GM23338 (cell line): ENCODE measurements around the gene METRNL. TPM values are rescaled to one million over a fixed set of nuclear protein-coding genes. Genes with fewer than 3 reads are reported as not detected.

Source experiments
- ATAC-seq: fragments of 200-7000 bp; cut with Tn5 transposase; 3 replicates; pipeline ENCODE4 v1.9.1; 2020
- DNase-seq: peaks from one replicate; pipeline ENCODE4 v3.0.0-alpha.2; 2015; ENCODE audit warnings: low spot score
- H2AFZ ChIP-seq: fragments of 200-600 bp; sonication (generic); 2 replicates; pipeline ENCODE4 v1.8.0; 2016; ENCODE audit warnings: antibody characterized with exemption, mild to moderate bottlenecking, moderate library complexity
- H3F3A ChIP-seq: fragments of 200-600 bp; sonication (generic); replicated peaks from 2 replicates; pipeline ENCODE4 v1.8.0; 2017; ENCODE audit warnings: antibody characterized with exemption, mixed run types, low read depth
- H3K27ac ChIP-seq: fragments of 200-600 bp; sonication (generic); 2 replicates; pipeline ENCODE4 v1.6.1; 2016; ENCODE audit warnings: low read depth
- H3K27me3 ChIP-seq: fragments of 200-600 bp; sonication (generic); 2 replicates; pipeline ENCODE4 v1.8.0; 2016; ENCODE audit warnings: mild to moderate bottlenecking, mixed run types, moderate library complexity; ENCODE audit not compliant: insufficient read depth
- H3K36me3 ChIP-seq: fragments of 200-600 bp; sonication (generic); 2 replicates; pipeline ENCODE4 v1.8.0; 2016; ENCODE audit warnings: mild to moderate bottlenecking; ENCODE audit not compliant: insufficient read depth
- H3K4me1 ChIP-seq: fragments of 200-600 bp; sonication (generic); 2 replicates; pipeline ENCODE4 v1.8.0; 2016; ENCODE audit warnings: mild to moderate bottlenecking, moderate library complexity; ENCODE audit not compliant: insufficient read depth
- H3K4me2 ChIP-seq: fragments of 200-600 bp; sonication (generic); 2 replicates; pipeline ENCODE4 v1.7.1; 2017; ENCODE audit warnings: mixed run types
- H3K4me3 ChIP-seq: fragments of 200-600 bp; sonication (generic); 2 replicates; pipeline ENCODE4 v1.6.1; 2016; ENCODE audit warnings: mixed run types
- H3K79me2 ChIP-seq: fragments of 200-600 bp; sonication (generic); replicated peaks from 2 replicates; pipeline ENCODE4 v1.8.0; 2017; ENCODE audit warnings: mild to moderate bottlenecking; ENCODE audit not compliant: insufficient read depth
- H3K9me2 ChIP-seq: fragments of 200-600 bp; sonication (generic); 2 replicates; pipeline ENCODE4 v1.8.0; 2017; ENCODE audit not compliant: insufficient read depth
- H4K20me1 ChIP-seq: fragments of 200-600 bp; sonication (generic); replicated peaks from 2 replicates; pipeline ENCODE4 v1.8.0; 2017; ENCODE audit warnings: mild to moderate bottlenecking; ENCODE audit not compliant: insufficient read depth
- H3K27ac Mint-ChIP-seq: 2 replicates; pipeline ENCODE4 v1.8.0; 2020; ENCODE audit warnings: inconsistent platforms, mild to moderate bottlenecking, moderate library complexity, mixed read lengths
- H3K27me3 Mint-ChIP-seq: 3 replicates; pipeline ENCODE4 v1.8.0; 2022; ENCODE audit warnings: low read depth, mild to moderate bottlenecking, moderate library complexity, mixed read lengths, inconsistent platforms; ENCODE audit not compliant: insufficient read depth, poor library complexity
- H3K36me3 Mint-ChIP-seq: 3 replicates; pipeline ENCODE4 v1.8.0; 2021; ENCODE audit warnings: low read depth, mild to moderate bottlenecking, inconsistent platforms, moderate library complexity, mixed read lengths
- H3K4me1 Mint-ChIP-seq: 3 replicates; pipeline ENCODE4 v1.8.0; 2020; ENCODE audit warnings: mild to moderate bottlenecking, inconsistent platforms, mixed read lengths
- H3K4me3 Mint-ChIP-seq: 3 replicates; pipeline ENCODE4 v1.8.0; 2021; ENCODE audit warnings: moderate library complexity, mild to moderate bottlenecking, inconsistent platforms, mixed read lengths
- H3K9me3 Mint-ChIP-seq: 3 replicates; pipeline ENCODE4 v1.8.0; 2020; ENCODE audit warnings: moderate library complexity, mild to moderate bottlenecking, inconsistent platforms, mixed read lengths
- CREB1 ChIP-seq: fragments of 250-450 bp; sonication (Bioruptor Pico); IDR thresholded peaks from 2 replicates; pipeline ENCODE4 v1.5.0; 2020; ENCODE audit warnings: low read depth, mild to moderate bottlenecking, moderate library complexity
- EZH2 ChIP-seq: fragments of 200-600 bp; sonication (generic); IDR thresholded peaks from one replicate; pipeline ENCODE4 v1.8.0; 2017; ENCODE audit warnings: antibody characterized with exemption, mild to moderate bottlenecking, low read depth; ENCODE audit not compliant: unreplicated experiment
- EZH2phosphoT487 ChIP-seq: fragments of 200-600 bp; sonication (generic); IDR thresholded peaks from one replicate; pipeline ENCODE4 v1.8.1; 2018; ENCODE audit warnings: antibody characterized with exemption; ENCODE audit not compliant: unreplicated experiment
- JUNB ChIP-seq: IDR thresholded peaks from one replicate; pipeline ENCODE4 v1.6.1; 2016; ENCODE audit warnings: antibody characterized with exemption; ENCODE audit not compliant: unreplicated experiment
- NANOG ChIP-seq: IDR thresholded peaks from 2 replicates; pipeline ENCODE4 v1.6.1; 2016; ENCODE audit warnings: antibody characterized with exemption, borderline replicate concordance
- POLR2AphosphoS5 ChIP-seq: IDR thresholded peaks from 2 replicates; pipeline ENCODE4 v1.6.1; 2016; ENCODE audit warnings: antibody characterized with exemption, low read depth
- STAT1 ChIP-seq: IDR thresholded peaks from one replicate; pipeline ENCODE4 v1.6.1; 2016; ENCODE audit warnings: antibody characterized with exemption; ENCODE audit not compliant: unreplicated experiment
- ZNF114 ChIP-seq: fragments of 250-450 bp; sonication (Bioruptor Pico); IDR thresholded peaks from 2 replicates; pipeline ENCODE4 v1.5.0; 2020; ENCODE audit warnings: mild to moderate bottlenecking, moderate library complexity
- ZNF331 ChIP-seq: fragments of 250-450 bp; sonication (Bioruptor Pico); IDR thresholded peaks from 2 replicates; pipeline ENCODE4 v1.5.0; 2020; ENCODE audit warnings: low read depth, mild to moderate bottlenecking, moderate library complexity
- polyA plus RNA-seq: library from polyadenylated mRNA; unstranded; fragments of >200 nt; fragmentation: Nextera tagmentation; extraction: Ambion mirVana; gene quantifications from 2 replicates; pipeline ENCODE4 v1.2.1, GENCODE V29; 2016
- total RNA-seq: library from RNA; depleted of rRNA; stranded (reverse); fragments of >200 nt; shearing (Covaris generic); gene quantifications from 2 replicates; pipeline ENCODE4 v1.2.3, GENCODE V29; 2014
- TF ChIP-seq, protein P1 (sequence below): IDR thresholded peaks from 2 replicates; pipeline ENCODE4 v1.6.1; 2016; ENCODE audit warnings: antibody characterized with exemption
- TF ChIP-seq, protein P2 (sequence below): fragments of 250-450 bp; sonication (Bioruptor Pico); IDR thresholded peaks from 2 replicates; pipeline ENCODE4 v1.5.0; 2020; ENCODE audit warnings: mild to moderate bottlenecking, moderate library complexity
- TF ChIP-seq, protein P3 (sequence below), 2 experiments: fragments of 200-600 bp in 1 of 2; sonication (generic) in 1 of 2; conservative IDR thresholded peaks; 2 replicates each; pipeline versions ENCODE4 v1.5.1 to v1.6.1; 2016 to 2017; ENCODE audit warnings: antibody characterized with exemption in 2 of 2, low read depth in 2 of 2, mild to moderate bottlenecking in 2 of 2, moderate library complexity in 1 of 2
- TF ChIP-seq, protein P4 (sequence below): IDR thresholded peaks from one replicate; pipeline ENCODE4 v1.6.1; 2018; ENCODE audit warnings: antibody characterized with exemption; ENCODE audit not compliant: unreplicated experiment

METRNL gene
- total and polyA plus RNA-seq, 2 experiments from 2014 or later: 12.2 to 20.2 TPM

DNA sequence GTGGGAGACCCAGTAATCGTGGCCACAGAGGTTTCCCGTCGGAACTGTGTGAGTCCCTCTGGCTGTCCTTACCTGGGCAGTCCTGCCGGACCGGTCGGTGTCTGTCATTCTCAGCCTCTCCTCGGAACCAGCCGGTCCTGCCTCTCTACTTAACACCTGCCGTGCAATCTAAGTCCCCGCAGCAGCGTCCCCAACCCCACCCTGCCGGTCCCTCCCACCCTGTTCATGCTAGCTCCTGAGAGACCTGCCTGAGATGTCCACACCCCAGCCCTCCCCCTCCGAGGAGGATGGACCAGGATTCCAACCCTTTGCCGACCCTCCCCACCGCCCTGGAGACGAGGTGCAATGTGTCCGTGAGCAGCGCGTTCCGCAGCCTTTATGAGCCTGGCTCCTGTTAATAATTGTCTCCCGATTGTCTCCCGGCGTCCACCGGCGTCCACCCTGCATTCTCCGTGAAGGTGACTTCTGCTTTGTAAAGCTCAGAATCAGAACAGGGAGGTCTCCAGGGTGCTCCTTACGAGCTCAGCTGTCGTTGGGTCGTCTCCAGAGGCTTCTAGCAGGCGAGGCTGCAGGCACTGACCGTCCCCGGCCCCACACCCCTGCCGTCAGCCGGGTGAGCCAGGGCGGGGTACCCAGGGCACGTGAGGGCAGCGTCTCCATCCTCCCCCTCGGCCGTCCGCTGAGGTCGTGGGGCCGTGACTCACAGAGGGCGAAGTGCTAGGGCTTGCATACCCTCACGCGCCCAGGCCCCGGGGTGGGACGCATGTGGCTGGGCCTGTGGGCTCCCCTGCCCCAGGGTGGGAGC is 10.1 kb downstream of the METRNL start:
- no peak for ATAC-seq
- TF ChIP-seq ZNF114 (CRISPR knock-in tag) (no peak), NANOG (no peak), CREB1 (CRISPR knock-in tag) (no peak), STAT1 (no peak), JUNB (no peak), POLR2AphosphoS5 (no peak), ZNF331 (CRISPR knock-in tag) (no peak), EZH2 (no peak), EZH2phosphoT487 (no peak)
- TF ChIP-seq, protein P1, sequence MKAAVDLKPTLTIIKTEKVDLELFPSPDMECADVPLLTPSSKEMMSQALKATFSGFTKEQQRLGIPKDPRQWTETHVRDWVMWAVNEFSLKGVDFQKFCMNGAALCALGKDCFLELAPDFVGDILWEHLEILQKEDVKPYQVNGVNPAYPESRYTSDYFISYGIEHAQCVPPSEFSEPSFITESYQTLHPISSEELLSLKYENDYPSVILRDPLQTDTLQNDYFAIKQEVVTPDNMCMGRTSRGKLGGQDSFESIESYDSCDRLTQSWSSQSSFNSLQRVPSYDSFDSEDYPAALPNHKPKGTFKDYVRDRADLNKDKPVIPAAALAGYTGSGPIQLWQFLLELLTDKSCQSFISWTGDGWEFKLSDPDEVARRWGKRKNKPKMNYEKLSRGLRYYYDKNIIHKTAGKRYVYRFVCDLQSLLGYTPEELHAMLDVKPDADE: no peak
- TF ChIP-seq, protein P2, sequence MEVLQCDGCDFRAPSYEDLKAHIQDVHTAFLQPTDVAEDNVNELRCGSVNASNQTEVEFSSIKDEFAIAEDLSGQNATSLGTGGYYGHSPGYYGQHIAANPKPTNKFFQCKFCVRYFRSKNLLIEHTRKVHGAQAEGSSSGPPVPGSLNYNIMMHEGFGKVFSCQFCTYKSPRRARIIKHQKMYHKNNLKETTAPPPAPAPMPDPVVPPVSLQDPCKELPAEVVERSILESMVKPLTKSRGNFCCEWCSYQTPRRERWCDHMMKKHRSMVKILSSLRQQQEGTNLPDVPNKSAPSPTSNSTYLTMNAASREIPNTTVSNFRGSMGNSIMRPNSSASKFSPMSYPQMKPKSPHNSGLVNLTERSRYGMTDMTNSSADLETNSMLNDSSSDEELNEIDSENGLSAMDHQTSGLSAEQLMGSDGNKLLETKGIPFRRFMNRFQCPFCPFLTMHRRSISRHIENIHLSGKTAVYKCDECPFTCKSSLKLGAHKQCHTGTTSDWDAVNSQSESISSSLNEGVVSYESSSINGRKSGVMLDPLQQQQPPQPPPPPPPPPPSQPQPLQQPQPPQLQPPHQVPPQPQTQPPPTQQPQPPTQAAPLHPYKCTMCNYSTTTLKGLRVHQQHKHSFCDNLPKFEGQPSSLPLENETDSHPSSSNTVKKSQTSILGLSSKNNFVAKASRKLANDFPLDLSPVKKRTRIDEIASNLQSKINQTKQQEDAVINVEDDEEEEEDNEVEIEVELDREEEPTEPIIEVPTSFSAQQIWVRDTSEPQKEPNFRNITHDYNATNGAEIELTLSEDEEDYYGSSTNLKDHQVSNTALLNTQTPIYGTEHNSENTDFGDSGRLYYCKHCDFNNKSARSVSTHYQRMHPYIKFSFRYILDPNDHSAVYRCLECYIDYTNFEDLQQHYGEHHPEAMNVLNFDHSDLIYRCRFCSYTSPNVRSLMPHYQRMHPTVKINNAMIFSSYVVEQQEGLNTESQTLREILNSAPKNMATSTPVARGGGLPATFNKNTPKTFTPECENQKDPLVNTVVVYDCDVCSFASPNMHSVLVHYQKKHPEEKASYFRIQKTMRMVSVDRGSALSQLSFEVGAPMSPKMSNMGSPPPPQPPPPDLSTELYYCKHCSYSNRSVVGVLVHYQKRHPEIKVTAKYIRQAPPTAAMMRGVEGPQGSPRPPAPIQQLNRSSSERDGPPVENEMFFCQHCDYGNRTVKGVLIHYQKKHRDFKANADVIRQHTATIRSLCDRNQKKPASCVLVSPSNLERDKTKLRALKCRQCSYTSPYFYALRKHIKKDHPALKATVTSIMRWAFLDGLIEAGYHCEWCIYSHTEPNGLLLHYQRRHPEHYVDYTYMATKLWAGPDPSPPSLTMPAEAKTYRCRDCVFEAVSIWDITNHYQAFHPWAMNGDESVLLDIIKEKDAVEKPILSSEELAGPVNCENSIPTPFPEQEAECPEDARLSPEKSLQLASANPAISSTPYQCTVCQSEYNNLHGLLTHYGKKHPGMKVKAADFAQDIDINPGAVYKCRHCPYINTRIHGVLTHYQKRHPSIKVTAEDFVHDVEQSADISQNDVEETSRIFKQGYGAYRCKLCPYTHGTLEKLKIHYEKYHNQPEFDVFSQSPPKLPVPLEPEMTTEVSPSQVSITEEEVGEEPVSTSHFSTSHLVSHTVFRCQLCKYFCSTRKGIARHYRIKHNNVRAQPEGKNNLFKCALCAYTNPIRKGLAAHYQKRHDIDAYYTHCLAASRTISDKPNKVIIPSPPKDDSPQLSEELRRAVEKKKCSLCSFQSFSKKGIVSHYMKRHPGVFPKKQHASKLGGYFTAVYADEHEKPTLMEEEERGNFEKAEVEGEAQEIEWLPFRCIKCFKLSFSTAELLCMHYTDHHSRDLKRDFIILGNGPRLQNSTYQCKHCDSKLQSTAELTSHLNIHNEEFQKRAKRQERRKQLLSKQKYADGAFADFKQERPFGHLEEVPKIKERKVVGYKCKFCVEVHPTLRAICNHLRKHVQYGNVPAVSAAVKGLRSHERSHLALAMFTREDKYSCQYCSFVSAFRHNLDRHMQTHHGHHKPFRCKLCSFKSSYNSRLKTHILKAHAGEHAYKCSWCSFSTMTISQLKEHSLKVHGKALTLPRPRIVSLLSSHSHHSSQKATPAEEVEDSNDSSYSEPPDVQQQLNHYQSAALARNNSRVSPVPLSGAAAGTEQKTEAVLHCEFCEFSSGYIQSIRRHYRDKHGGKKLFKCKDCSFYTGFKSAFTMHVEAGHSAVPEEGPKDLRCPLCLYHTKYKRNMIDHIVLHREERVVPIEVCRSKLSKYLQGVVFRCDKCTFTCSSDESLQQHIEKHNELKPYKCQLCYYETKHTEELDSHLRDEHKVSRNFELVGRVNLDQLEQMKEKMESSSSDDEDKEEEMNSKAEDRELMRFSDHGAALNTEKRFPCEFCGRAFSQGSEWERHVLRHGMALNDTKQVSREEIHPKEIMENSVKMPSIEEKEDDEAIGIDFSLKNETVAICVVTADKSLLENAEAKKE: no peak
- TF ChIP-seq, protein P3, sequence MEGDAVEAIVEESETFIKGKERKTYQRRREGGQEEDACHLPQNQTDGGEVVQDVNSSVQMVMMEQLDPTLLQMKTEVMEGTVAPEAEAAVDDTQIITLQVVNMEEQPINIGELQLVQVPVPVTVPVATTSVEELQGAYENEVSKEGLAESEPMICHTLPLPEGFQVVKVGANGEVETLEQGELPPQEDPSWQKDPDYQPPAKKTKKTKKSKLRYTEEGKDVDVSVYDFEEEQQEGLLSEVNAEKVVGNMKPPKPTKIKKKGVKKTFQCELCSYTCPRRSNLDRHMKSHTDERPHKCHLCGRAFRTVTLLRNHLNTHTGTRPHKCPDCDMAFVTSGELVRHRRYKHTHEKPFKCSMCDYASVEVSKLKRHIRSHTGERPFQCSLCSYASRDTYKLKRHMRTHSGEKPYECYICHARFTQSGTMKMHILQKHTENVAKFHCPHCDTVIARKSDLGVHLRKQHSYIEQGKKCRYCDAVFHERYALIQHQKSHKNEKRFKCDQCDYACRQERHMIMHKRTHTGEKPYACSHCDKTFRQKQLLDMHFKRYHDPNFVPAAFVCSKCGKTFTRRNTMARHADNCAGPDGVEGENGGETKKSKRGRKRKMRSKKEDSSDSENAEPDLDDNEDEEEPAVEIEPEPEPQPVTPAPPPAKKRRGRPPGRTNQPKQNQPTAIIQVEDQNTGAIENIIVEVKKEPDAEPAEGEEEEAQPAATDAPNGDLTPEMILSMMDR (conservative IDR thresholded peaks at IDR 0.05; ENCODE audit: low read depth in 2 of 2): no peak
- TF ChIP-seq, protein P4, sequence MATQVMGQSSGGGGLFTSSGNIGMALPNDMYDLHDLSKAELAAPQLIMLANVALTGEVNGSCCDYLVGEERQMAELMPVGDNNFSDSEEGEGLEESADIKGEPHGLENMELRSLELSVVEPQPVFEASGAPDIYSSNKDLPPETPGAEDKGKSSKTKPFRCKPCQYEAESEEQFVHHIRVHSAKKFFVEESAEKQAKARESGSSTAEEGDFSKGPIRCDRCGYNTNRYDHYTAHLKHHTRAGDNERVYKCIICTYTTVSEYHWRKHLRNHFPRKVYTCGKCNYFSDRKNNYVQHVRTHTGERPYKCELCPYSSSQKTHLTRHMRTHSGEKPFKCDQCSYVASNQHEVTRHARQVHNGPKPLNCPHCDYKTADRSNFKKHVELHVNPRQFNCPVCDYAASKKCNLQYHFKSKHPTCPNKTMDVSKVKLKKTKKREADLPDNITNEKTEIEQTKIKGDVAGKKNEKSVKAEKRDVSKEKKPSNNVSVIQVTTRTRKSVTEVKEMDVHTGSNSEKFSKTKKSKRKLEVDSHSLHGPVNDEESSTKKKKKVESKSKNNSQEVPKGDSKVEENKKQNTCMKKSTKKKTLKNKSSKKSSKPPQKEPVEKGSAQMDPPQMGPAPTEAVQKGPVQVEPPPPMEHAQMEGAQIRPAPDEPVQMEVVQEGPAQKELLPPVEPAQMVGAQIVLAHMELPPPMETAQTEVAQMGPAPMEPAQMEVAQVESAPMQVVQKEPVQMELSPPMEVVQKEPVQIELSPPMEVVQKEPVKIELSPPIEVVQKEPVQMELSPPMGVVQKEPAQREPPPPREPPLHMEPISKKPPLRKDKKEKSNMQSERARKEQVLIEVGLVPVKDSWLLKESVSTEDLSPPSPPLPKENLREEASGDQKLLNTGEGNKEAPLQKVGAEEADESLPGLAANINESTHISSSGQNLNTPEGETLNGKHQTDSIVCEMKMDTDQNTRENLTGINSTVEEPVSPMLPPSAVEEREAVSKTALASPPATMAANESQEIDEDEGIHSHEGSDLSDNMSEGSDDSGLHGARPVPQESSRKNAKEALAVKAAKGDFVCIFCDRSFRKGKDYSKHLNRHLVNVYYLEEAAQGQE: no peak
- DNase-seq: no peak
- Histone ChIP-seq H3K4me1 (peaks cover 2% of the 10 kb centered on the region; the same call in 1 of the 2 replicates), H4K20me1 (peaks cover 2% of the 10 kb centered on the region; the same call in 1 of the 2 replicates), H2AFZ (no peak overlapping the region), H3K36me3 (peaks cover under 1% of the 10 kb centered on the region; the same call in 1 of the 2 replicates), H3K27me3 (no peaks in the 10 kb centered on the region), H3K4me2 (no peak overlapping the region), H3K9me2 (no peaks in the 10 kb centered on the region), H3K4me3 (no peak overlapping the region), H3F3A (no peaks in the 10 kb centered on the region), H3K27ac (no peak overlapping the region), H3K79me2 (peaks cover 34% of the 10 kb centered on the region)
- Mint-ChIP-seq H3K4me1 (peaks cover 22% of the 10 kb centered on the region), H3K9me3 (no peaks in the 10 kb centered on the region), H3K36me3 (peaks cover 11% of the 10 kb centered on the region), H3K4me3 (no peak overlapping the region), H3K27me3 (peaks cover 5% of the 10 kb centered on the region), H3K27ac (0 out of 2 replicates have a peak overlapping the region, but pooled peaks have one; percentile 74)
